Measurements from ENCODE around the gene TEAD1.

The TEAD1 gene

GRCh38 chr11:12841946-12842630 lies 167.9 kb downstream of the TEAD1 start:
- peak; percentile 83 for DNase-seq (ENCODE audit: low read depth, low spot score)
- TF ChIP-seq CTCF (IDR thresholded peaks at IDR 0.05; ENCODE audit: low read depth, low read length): no peak
- in situ Hi-C loops (cut with HindIII; ENCODE audit: low sequenced_read_pairs): loop anchor here (25.0 kb wide), 1 partner anchor 155 kb away; no protein-coding TSS in a partner anchor
- H3K4me3 ChIP-seq (ENCODE audit: low read depth, low read length): no peak overlapping the region

- in situ Hi-C loops (cut with HindIII; ENCODE audit: low sequenced_read_pairs): loop anchor here (25.0 kb wide), 1 partner anchor 156 kb away; no protein-coding TSS in a partner anchor
- TF ChIP-seq CTCF (IDR thresholded peaks at IDR 0.05; ENCODE audit: low read depth, low read length): no peak
- peak; percentile 69 for DNase-seq (ENCODE audit: low read depth, low spot score)
- no peak overlapping the region for H3K4me3 ChIP-seq (ENCODE audit: low read depth, low read length)
These were observed 168.9 kb downstream of the TEAD1 start for GRCh38 chr11:12842933-12843636.

- TF ChIP-seq CTCF (IDR thresholded peaks at IDR 0.05; ENCODE audit: low read depth, low read length): no peak
- no peak for DNase-seq (ENCODE audit: low read depth, low spot score)
- in situ Hi-C loops (cut with HindIII; ENCODE audit: low sequenced_read_pairs): loop anchor here (25.0 kb wide), 1 partner anchor 158 kb away; no protein-coding TSS in a partner anchor
- H3K4me3 ChIP-seq (ENCODE audit: low read depth, low read length): no peak overlapping the region
These were observed 170.9 kb downstream of the TEAD1 start for GRCh38 chr11:12845163-12845562.

- in situ Hi-C loops (cut with HindIII; ENCODE audit: low sequenced_read_pairs): loop anchor here (25.0 kb wide), 1 partner anchor 159 kb away; no protein-coding TSS in a partner anchor
- H3K4me3 ChIP-seq (ENCODE audit: low read depth, low read length): no peak overlapping the region
- peak; percentile 73 for DNase-seq (ENCODE audit: low read depth, low spot score)
- no peak for TF ChIP-seq CTCF (IDR thresholded peaks at IDR 0.05; ENCODE audit: low read depth, low read length)
These were observed 171.6 kb downstream of the TEAD1 start for GRCh38 chr11:12845739-12846358.

GRCh38 chr11:12846786-12847615 lies 172.8 kb downstream of the TEAD1 start:
- DNase-seq (ENCODE audit: low read depth, low spot score): no peak
- no peak for TF ChIP-seq CTCF (IDR thresholded peaks at IDR 0.05; ENCODE audit: low read depth, low read length)
- H3K4me3 ChIP-seq (ENCODE audit: low read depth, low read length): no peak overlapping the region
- in situ Hi-C loops (cut with HindIII; ENCODE audit: low sequenced_read_pairs): loop anchor here (25.0 kb wide), 1 partner anchor 160 kb away; no protein-coding TSS in a partner anchor

GRCh38 chr11:12848413-12848812 lies 174.2 kb downstream of the TEAD1 start:
- no peak for TF ChIP-seq CTCF (IDR thresholded peaks at IDR 0.05; ENCODE audit: low read depth, low read length)
- H3K4me3 ChIP-seq (ENCODE audit: low read depth, low read length): no peak overlapping the region
- in situ Hi-C loops (cut with HindIII; ENCODE audit: low sequenced_read_pairs): loop anchor here (25.0 kb wide), 1 partner anchor 161 kb away; no protein-coding TSS in a partner anchor
- no peak for DNase-seq (ENCODE audit: low read depth, low spot score)
